Measurements from ENCODE around the gene TFIP11. TPM values are rescaled to one million over a fixed set of nuclear protein-coding genes. Genes with fewer than 3 reads are reported as not detected.

Gene TFIP11
- total RNA-seq, 1 donor from 2014 or later, result 39.0 TPM

DNA sequence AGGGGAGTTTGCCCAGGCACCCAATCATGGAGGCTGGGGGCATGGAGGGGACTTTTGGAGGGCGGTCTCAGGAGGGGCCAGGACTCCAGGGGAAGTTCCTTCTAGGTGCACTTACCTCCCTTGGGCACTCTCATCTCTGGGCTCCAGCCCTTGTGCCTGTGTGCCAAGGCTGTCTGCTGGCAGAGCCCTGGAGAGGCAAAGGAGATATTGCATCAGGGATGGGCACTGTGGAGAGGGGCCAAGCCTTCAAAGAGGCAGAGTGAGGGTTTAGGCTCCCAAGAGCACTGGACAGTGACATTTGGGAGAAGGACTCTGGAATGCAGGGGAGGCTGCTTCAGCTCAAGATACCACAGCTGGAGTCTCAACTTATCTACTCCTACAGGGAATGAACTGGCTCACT lies 32.2 kb upstream of the TFIP11 start:
- no peak overlapping the region for H3K4me3 Mint-ChIP-seq (ENCODE audit: unreplicated experiment)
- H3K9me3 Mint-ChIP-seq (ENCODE audit: unreplicated experiment), result no peaks in the 10 kb centered on the region
- peaks cover 2% of the 10 kb centered on the region for H3K36me3 Mint-ChIP-seq (ENCODE audit: unreplicated experiment)
- no peak for DNase-seq (ENCODE audit: extremely low spot score, unreplicated experiment)
- no peaks in the 10 kb centered on the region for H3K27me3 Mint-ChIP-seq (ENCODE audit: unreplicated experiment)
- no peak overlapping the region for H3K27ac Mint-ChIP-seq (ENCODE audit: unreplicated experiment)
- TF ChIP-seq, protein P1, sequence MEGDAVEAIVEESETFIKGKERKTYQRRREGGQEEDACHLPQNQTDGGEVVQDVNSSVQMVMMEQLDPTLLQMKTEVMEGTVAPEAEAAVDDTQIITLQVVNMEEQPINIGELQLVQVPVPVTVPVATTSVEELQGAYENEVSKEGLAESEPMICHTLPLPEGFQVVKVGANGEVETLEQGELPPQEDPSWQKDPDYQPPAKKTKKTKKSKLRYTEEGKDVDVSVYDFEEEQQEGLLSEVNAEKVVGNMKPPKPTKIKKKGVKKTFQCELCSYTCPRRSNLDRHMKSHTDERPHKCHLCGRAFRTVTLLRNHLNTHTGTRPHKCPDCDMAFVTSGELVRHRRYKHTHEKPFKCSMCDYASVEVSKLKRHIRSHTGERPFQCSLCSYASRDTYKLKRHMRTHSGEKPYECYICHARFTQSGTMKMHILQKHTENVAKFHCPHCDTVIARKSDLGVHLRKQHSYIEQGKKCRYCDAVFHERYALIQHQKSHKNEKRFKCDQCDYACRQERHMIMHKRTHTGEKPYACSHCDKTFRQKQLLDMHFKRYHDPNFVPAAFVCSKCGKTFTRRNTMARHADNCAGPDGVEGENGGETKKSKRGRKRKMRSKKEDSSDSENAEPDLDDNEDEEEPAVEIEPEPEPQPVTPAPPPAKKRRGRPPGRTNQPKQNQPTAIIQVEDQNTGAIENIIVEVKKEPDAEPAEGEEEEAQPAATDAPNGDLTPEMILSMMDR (IDR thresholded peaks at IDR 0.05), result no peak
- H3K4me1 Mint-ChIP-seq (ENCODE audit: unreplicated experiment), result no peaks in the 10 kb centered on the region

DNA sequence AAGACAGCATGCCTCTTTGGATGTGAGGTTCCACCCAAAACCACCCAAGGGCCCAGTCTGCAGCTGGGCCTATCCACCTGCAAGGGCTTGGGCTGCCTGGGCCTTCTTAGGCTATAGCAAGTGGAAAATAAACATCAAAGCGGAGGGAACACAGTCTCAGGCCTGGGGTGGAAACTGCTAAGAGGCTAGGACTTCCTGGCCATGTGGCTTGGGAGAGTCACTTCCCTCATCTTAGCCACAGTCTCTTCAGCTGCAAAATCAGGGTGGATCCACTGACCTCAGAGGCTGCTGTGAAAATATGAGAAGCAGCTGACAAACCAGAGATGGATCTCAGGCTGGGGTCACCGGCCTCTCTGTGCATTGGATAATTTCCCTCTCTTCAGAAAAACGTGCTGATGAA lies 30.6 kb upstream of the TFIP11 start:
- Mint-ChIP-seq H3K27ac (ENCODE audit: unreplicated experiment) (no peak overlapping the region), H3K36me3 (ENCODE audit: unreplicated experiment) (peaks cover 7% of the 10 kb centered on the region), H3K9me3 (ENCODE audit: unreplicated experiment) (no peaks in the 10 kb centered on the region), H3K4me1 (ENCODE audit: unreplicated experiment) (no peaks in the 10 kb centered on the region), H3K4me3 (ENCODE audit: unreplicated experiment) (no peak overlapping the region), H3K27me3 (ENCODE audit: unreplicated experiment) (no peaks in the 10 kb centered on the region)
- no peak for DNase-seq (ENCODE audit: extremely low spot score, unreplicated experiment)
- TF ChIP-seq, protein P1 (IDR thresholded peaks at IDR 0.05), result no peak

GRCh38 chr22:26541167-26541819 lies 29.0 kb upstream of the TFIP11 start:
- TF ChIP-seq, protein P1 (IDR thresholded peaks at IDR 0.05), result no peak
- Mint-ChIP-seq H3K27me3 (ENCODE audit: unreplicated experiment) (no peaks in the 10 kb centered on the region), H3K9me3 (ENCODE audit: unreplicated experiment) (no peaks in the 10 kb centered on the region), H3K4me3 (ENCODE audit: unreplicated experiment) (no peak overlapping the region), H3K27ac (ENCODE audit: unreplicated experiment) (no peak overlapping the region), H3K36me3 (ENCODE audit: unreplicated experiment) (peaks cover 7% of the 10 kb centered on the region), H3K4me1 (ENCODE audit: unreplicated experiment) (no peaks in the 10 kb centered on the region)
- DNase-seq (ENCODE audit: extremely low spot score, unreplicated experiment), result no peak

DNA sequence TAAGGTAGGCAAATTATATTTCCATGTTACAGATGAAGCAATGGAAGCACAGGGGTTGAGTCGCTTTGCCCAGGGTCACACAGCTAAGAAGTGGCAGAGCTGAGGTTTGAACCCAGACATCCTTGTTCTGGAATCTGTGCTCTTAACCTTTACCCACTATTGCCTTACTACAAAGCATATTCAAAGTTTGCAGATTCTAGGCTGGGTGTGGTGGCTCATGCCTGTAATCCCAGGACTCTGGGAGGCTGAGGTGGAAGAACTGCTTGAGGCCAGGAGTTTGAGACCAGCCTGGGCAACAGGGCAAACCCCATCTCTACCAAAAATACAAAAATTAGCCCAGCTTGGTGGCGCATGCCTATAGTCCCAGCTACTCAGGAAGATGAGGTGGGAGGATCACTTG lies 27.8 kb upstream of the TFIP11 start:
- Mint-ChIP-seq H3K9me3 (ENCODE audit: unreplicated experiment) (no peaks in the 10 kb centered on the region), H3K4me3 (ENCODE audit: unreplicated experiment) (no peak overlapping the region), H3K36me3 (ENCODE audit: unreplicated experiment) (peaks cover 7% of the 10 kb centered on the region), H3K27me3 (ENCODE audit: unreplicated experiment) (no peaks in the 10 kb centered on the region), H3K4me1 (ENCODE audit: unreplicated experiment) (no peaks in the 10 kb centered on the region), H3K27ac (ENCODE audit: unreplicated experiment) (no peak overlapping the region)
- no peak for DNase-seq (ENCODE audit: extremely low spot score, unreplicated experiment)
- TF ChIP-seq, protein P1 (IDR thresholded peaks at IDR 0.05), result no peak

GRCh38 chr22:26536762-26537134 lies 24.5 kb upstream of the TFIP11 start:
- DNase-seq (ENCODE audit: extremely low spot score, unreplicated experiment), result no peak
- Mint-ChIP-seq H3K4me3 (ENCODE audit: unreplicated experiment) (no peak overlapping the region), H3K36me3 (ENCODE audit: unreplicated experiment) (peaks cover 9% of the 10 kb centered on the region), H3K27ac (ENCODE audit: unreplicated experiment) (no peak overlapping the region), H3K4me1 (ENCODE audit: unreplicated experiment) (no peaks in the 10 kb centered on the region), H3K27me3 (ENCODE audit: unreplicated experiment) (no peaks in the 10 kb centered on the region), H3K9me3 (ENCODE audit: unreplicated experiment) (no peaks in the 10 kb centered on the region)
- TF ChIP-seq, protein P1 (IDR thresholded peaks at IDR 0.05), result no peak
